HCT116 (cell line): ENCODE results near the gene HPCAL4.

Source experiments
- CEBPB ChIP-seq: IDR thresholded peaks from 2 replicates; pipeline ENCODE4 v1.6.1; 2012; ENCODE audit warnings: low read depth
- EGR1 ChIP-seq: IDR thresholded peaks from 2 replicates; pipeline ENCODE4 v1.6.1; 2012; ENCODE audit warnings: low read depth
- EZH2 ChIP-seq: fragments of 200-600 bp; sonication (generic); IDR thresholded peaks from 2 replicates; pipeline ENCODE4 v1.6.1; 2017; ENCODE audit warnings: antibody characterized with exemption, mixed run types
- POLR2A ChIP-seq: IDR thresholded peaks from 2 replicates; pipeline ENCODE4 v1.7.0; 2011; ENCODE audit warnings: borderline replicate concordance; ENCODE audit not compliant: insufficient read depth, insufficient read length; ENCODE audit errors: extremely low read depth
- TF ChIP-seq, protein P1 (sequence below): IDR thresholded peaks from 2 replicates; pipeline ENCODE4 v1.6.1; 2012
- TF ChIP-seq, protein P2 (sequence below), 3 experiments: fragments of 200-600 bp in 1 of 3; sonication (generic) in 1 of 3; IDR thresholded peaks in 2 of 3; conservative IDR thresholded peaks in 1 of 3; 2 replicates each; pipeline ENCODE4 v1.5.1; 2012 to 2017; ENCODE audit warnings: low read depth in 2 of 3, low read length in 2 of 3, antibody characterized with exemption in 1 of 3, borderline replicate concordance in 1 of 3, control low read depth in 1 of 3, mild to moderate bottlenecking in 1 of 3, mixed read lengths in 1 of 3, mixed run types in 1 of 3, moderate library complexity in 1 of 3; ENCODE audit not compliant: insufficient read depth in 1 of 3

DNA sequence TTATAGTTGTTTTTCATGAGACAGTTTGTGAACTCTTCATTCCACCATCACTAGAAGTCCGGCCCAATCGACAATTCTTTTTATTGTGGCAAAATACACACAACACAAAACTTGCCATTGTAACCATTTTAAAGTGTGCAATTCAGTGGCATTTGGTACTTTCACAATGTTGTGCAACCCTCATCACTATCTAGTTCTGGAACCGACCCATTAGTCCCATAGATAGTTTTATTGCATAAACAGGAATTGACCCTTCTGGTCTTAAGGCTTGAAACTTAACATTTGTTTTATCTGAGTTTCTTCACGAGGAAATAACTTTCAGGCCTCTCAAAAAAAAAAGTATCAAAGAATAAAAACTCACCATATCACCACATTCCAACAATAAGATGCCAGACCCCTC, 38.6 kb upstream of the HPCAL4 start:
- TF ChIP-seq, protein P1, sequence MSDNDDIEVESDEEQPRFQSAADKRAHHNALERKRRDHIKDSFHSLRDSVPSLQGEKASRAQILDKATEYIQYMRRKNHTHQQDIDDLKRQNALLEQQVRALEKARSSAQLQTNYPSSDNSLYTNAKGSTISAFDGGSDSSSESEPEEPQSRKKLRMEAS = no peak
- TF ChIP-seq EZH2 (no peak), EGR1 (no peak), POLR2A (no peak), CEBPB (no peak)
- TF ChIP-seq, protein P2, sequence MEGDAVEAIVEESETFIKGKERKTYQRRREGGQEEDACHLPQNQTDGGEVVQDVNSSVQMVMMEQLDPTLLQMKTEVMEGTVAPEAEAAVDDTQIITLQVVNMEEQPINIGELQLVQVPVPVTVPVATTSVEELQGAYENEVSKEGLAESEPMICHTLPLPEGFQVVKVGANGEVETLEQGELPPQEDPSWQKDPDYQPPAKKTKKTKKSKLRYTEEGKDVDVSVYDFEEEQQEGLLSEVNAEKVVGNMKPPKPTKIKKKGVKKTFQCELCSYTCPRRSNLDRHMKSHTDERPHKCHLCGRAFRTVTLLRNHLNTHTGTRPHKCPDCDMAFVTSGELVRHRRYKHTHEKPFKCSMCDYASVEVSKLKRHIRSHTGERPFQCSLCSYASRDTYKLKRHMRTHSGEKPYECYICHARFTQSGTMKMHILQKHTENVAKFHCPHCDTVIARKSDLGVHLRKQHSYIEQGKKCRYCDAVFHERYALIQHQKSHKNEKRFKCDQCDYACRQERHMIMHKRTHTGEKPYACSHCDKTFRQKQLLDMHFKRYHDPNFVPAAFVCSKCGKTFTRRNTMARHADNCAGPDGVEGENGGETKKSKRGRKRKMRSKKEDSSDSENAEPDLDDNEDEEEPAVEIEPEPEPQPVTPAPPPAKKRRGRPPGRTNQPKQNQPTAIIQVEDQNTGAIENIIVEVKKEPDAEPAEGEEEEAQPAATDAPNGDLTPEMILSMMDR (IDR thresholded peaks at IDR 0.05 in 2 of 3, conservative IDR thresholded peaks at IDR 0.05 in 1 of 3; ENCODE audit: borderline replicate concordance in 1 of 3, insufficient read depth in 1 of 3, low read depth in 2 of 3, low read length in 2 of 3) = no peak
